ENCODE results near the gene DHX57.

The DHX57 gene

DNA sequence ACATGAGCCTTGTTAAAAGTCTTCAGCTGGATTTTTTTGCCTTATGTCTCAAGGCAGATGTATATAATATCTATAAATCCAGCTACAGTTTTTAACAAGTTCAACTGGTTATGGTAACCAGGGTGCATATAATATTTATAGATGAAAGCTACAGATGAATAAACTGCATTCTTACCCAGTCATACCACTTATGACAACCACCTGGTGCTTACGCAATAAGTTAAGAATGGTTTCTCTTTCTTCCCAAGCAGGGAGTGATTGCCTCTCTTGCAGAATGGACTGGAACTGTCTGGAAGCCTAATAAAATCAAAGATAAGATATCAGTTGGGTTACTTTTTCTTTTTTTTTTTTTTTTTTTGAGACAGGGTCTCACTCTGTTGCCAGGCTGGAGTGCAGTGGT is 19.6 kb downstream of the DHX57 start:
- H3K4me3 ChIP-seq (ENCODE audit: low read depth, low read length) = no peak overlapping the region
- DNase-seq (ENCODE audit: low read depth) = no peak
- TF ChIP-seq, protein P1, sequence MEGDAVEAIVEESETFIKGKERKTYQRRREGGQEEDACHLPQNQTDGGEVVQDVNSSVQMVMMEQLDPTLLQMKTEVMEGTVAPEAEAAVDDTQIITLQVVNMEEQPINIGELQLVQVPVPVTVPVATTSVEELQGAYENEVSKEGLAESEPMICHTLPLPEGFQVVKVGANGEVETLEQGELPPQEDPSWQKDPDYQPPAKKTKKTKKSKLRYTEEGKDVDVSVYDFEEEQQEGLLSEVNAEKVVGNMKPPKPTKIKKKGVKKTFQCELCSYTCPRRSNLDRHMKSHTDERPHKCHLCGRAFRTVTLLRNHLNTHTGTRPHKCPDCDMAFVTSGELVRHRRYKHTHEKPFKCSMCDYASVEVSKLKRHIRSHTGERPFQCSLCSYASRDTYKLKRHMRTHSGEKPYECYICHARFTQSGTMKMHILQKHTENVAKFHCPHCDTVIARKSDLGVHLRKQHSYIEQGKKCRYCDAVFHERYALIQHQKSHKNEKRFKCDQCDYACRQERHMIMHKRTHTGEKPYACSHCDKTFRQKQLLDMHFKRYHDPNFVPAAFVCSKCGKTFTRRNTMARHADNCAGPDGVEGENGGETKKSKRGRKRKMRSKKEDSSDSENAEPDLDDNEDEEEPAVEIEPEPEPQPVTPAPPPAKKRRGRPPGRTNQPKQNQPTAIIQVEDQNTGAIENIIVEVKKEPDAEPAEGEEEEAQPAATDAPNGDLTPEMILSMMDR (IDR thresholded peaks at IDR 0.05; ENCODE audit: low read depth, low read length, missing control alignments) = no peak
- in situ Hi-C loops (cut with HindIII; ENCODE audit: low sequenced_read_pairs) = no loop called here

DNA sequence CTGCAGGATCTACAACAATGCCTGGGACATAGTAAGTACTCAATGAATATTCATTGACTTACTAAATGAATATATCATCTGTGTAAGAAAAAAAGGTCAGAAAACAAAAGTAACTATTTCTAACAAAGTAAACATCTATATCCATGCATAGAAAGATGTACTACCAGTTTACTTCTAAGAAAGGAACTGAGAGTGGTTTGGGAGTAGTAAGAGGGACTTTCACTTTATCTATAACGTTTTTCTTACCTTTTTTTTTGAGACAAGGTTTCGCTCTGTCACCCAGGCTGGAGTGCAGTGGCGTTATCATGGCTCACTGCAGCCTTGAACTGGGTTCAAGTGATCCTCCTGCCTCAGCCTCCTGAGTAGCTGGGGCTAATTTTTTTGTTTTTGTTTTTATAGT is 25.7 kb downstream of the DHX57 start:
- TF ChIP-seq, protein P1 (IDR thresholded peaks at IDR 0.05; ENCODE audit: low read depth, low read length, missing control alignments) = no peak
- in situ Hi-C loops (cut with HindIII; ENCODE audit: low sequenced_read_pairs) = no loop called here
- no peak for DNase-seq (ENCODE audit: low read depth)
- no peak overlapping the region for H3K4me3 ChIP-seq (ENCODE audit: low read depth, low read length)

DNA sequence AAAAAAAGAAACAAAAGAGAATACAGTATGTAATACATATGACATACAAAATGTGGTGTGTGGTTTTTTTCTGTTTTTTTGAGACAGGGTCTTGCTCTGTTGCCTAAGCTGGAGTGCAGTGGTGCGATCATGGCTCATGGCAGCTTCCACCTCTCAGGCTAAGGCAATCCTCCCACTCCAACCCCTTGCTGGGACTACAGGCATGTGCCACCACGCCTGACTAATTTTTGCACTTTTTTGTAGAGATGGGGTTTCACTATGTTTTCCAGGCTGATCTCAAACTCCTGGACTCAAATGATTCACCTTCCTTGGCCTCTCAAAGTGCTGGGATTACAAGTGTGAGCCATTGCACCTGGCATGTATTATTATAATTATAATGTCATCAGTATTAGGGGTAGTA is 38.9 kb downstream of the DHX57 start:
- DNase-seq (ENCODE audit: low read depth) = no peak
- in situ Hi-C loops (cut with HindIII; ENCODE audit: low sequenced_read_pairs) = no loop called here
- TF ChIP-seq, protein P1 (IDR thresholded peaks at IDR 0.05; ENCODE audit: low read depth, low read length, missing control alignments) = no peak
- no peak overlapping the region for H3K4me3 ChIP-seq (ENCODE audit: low read depth, low read length)

DNA sequence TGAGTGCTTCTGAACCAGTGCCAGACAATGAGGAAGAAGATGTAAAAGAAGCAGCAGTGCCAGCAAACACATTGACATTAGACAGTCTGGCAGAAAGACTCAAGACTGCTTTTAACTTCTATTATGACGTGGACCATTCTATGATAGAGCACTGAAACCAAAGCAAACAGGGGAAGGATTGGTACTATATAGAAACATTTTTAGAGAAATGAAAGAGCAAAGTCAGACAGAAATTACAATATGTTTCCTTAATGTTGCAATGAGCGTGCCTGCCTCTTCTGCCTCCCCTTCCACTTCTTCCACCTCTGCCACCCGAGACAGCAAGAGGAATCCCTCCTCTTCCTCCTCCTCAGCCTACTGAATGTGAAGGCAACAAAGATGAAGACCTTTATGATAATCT is 39.7 kb downstream of the DHX57 start:
- DNase-seq (ENCODE audit: low read depth) = no peak
- H3K4me3 ChIP-seq (ENCODE audit: low read depth, low read length) = no peak overlapping the region
- in situ Hi-C loops (cut with HindIII; ENCODE audit: low sequenced_read_pairs) = no loop called here
- TF ChIP-seq, protein P1 (IDR thresholded peaks at IDR 0.05; ENCODE audit: low read depth, low read length, missing control alignments) = no peak

DNA sequence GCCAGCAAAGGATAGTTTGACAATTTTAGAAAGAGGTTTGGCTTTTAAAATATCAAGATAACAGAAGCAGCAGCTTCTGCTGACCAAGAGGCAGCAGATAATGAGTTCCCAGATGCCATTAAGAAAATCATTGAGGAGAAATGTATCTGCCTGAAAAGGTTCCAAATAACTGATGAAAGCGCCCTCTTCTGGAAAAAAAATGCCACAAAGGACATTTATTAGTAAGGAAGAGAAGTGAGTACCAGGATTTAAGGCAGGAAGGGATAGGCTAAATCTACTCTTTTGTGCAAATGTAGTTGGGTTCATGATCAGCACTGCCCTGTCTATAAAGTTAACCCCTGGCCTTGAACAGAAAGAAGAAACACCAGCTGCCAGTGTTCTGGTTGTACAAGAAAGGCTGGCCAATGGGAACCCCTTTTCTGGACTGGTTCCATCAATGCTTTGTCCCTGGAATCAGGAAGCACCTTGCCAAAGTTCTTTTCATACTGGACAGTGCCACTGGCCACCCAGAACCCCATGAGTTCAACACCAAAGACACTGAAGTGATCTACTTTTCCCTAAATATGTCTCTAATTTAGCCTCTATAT is 40.6 kb downstream of the DHX57 start:
- TF ChIP-seq, protein P1 (IDR thresholded peaks at IDR 0.05; ENCODE audit: low read depth, low read length, missing control alignments) = peak; percentile 40
- DNase-seq (ENCODE audit: low read depth) = no peak
- in situ Hi-C loops (cut with HindIII; ENCODE audit: low sequenced_read_pairs) = no loop called here
- no peak overlapping the region for H3K4me3 ChIP-seq (ENCODE audit: low read depth, low read length)

DNA sequence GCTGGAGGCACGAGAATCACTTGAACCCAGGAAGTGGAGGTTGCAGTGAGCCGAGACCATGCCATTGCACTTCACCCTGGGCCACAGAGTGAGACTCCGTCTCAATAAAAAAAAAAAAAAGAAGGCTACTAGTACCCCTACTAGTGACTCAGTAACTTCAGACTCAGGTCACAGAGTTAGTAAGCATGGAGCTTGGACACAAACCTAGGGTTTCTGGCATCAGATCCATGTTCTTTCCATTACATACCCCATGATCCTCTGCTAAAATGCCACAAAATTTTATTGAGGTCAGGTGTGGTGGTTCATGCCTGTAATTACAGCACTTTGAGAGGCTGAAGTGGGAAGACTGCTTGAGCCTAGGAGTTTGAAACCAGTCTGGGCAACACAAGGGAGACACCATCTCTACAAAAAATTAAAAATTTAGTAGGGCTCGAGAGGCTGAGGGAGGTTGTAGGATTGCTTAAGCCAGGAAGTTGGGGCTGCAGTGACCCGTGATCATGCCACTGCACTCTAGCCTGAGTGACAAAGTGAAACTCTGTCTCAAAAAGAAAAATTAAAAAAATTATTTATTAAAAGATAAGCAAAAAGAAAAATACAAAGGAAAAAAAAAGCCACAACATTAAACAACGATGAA is 45.1 kb downstream of the DHX57 start:
- H3K4me3 ChIP-seq (ENCODE audit: low read depth, low read length) = no peak overlapping the region
- in situ Hi-C loops (cut with HindIII; ENCODE audit: low sequenced_read_pairs) = no loop called here
- DNase-seq (ENCODE audit: low read depth) = no peak
- TF ChIP-seq, protein P1 (IDR thresholded peaks at IDR 0.05; ENCODE audit: low read depth, low read length, missing control alignments) = no peak
